HUDEP-2 (cell line): Measurements from ENCODE around the gene DEPP1.
A peak's percentile ranks its signal among the peaks of the same experiment; 100 is the strongest.

Experiments used
- DNase-seq, 76 experiments: peaks; one replicate each; lab custom pipeline; 2025; ENCODE audit not compliant: unreplicated experiment in 76 of 76; lab: John Stamatoyannopoulos, UW

Gene DEPP1

DNA sequence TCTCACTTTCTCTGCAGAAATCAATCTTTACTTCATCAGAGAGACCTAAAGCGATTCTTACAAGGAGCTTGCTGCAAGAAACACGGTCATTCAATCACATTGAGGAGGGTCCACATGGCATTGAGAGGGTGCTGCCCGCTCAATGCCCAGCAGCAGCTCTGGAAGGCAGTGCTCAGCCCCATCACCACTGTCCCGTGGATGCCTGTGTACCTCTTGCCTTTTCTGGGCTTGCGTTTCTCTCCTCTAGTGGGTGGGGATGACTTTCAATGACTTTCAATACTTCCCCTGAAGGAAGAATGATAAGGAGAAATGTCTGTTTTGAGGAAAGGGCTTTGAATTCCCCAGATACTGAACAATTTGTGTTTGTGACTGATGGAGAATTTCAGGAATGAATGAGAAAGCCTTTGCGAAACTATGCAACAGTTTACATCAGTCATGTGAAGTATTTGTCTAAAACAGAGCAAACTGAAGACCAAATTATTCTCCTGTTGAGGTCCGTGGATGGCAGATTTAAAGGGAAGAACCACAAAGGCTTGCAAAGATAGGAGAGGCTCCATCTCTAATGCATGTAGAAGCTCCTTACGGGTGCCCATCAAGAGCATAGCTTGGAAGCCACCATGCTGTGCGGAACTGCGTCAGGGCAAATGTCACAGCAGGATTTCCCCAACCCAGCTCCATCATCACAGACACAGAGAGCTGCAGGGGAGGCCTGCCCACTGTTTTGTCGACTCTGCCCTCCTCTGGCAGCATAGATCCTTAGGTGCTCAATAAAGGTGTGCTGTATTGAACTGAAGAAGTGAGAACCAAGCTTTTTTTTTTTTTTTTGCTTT lies 15.5 kb upstream of the DEPP1 start:
- DNase-seq = no peak

DNA sequence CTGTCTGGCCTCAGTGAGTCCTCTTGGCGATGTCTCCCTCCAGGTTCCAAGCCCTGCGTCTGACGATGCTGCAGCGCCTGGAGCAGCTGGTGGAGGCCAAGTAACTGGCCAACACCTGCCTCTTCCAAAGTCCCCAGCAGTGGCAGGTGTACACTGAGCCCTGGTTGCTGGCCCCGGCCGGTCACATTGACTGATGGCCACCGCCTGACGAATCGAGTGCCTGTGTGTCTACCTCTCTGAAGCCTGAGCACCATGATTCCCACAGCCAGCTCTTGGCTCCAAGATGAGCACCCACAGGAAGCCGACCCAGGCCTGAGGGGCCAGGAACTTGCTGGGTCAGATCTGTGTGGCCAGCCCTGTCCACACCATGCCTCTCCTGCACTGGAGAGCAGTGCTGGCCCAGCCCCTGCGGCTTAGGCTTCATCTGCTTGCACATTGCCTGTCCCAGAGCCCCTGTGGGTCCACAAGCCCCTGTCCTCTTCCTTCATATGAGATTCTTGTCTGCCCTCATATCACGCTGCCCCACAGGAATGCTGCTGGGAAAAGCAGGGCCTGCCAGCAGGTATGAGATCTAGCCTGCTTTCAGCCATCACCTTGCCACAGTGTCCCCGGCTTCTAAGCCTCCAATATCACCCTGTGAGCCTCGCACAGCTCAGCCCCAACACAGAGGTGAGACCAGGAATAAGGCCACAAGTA lies 14.8 kb upstream of the DEPP1 start:
- no peak for DNase-seq

DNA sequence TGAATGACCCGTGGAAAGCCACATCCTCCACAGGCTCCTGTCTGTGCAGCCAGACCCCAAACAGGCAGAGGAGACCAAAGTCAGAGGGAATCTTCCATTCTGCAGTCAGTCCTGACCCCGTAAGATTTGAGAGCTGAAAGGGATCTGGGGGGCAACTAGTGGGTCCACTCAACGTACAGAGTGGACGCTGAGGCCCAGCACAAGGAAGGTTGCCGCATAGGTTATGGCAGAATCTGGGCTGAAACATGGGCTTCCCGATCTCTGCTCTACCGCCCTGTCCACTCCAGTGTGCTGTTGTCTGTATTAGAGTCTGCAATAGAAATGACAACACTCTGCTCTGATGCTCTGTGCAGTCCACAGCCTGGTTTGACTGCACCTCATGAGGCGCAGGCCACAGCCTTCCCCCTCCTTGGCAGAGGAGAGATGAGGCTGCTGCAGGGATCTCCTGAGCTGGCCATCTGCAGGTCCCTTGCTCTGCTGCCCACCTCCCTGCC lies 14.2 kb upstream of the DEPP1 start:
- no peak for DNase-seq

DNA sequence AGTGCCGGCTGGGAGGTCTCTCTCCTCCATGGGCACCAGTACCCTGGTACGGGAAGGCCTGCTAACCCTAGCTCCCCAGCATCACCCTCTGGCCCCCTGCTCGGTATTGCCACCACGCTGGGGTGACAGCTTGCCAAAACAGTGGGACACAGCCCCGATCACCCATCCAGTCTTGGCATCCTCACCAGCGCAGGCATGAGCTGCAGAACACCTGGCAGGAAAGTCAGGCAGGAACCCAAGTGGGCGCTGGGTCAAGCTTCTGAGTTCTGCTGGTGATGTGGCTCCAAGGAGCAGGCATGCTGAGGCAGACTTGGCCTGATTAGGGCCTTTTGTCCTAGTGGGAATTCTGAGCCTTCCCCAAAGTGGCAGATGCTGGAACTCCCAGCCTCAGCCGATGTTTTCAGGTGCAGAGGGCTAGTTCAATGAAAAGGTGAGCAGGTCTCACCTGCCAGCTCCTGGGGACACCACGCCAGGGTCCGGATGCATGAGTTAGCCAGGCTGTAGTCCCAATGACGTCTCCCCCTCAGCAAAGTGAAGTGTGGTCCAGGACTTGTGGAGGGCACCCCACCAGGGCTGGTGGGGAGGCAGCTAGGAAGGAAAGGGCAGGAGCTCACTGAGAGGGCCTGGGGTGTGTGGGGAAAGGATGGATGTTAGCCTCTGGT lies 13.6 kb upstream of the DEPP1 start:
- no peak for DNase-seq

DNA sequence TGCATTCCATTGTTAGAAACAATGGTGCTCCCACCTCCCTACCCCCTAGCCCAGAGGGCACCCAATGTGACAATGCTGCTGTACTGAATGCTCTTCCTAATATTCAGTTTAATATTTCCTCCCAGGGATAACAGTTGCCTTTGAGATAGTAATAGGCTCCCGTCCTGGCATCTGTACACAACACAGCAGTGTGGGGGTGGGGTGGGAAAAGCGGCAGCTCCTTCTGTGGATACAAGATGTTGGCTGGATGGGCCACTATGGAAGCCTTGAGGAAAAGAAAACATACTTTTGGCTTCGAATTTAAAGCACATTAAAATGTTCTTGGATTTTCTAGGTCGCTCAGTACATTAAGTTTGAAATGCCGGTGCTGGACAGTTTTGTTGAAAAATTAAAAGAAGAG lies 13.0 kb upstream of the DEPP1 start:
- DNase-seq = no peak

DNA sequence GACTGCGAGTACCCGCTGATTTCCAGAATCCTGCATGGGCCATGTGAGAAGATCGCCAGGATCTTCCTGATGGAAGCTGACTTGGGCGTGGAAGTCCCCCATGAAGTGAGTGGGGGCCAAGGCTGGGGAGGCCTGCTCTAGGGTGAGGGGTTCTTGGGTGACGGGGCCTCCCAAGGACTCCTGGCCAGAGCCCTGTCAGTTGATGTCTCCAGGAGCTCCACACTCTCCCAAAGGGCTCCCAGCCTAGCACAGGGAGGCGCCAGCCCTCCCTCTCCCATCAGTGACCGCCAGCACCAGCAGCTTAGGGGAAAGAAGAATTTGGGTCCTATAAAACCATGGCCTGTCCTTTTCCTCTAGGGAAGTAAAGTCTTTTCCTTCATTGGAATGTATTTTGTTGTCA lies 12.4 kb upstream of the DEPP1 start:
- no peak for DNase-seq

DNA sequence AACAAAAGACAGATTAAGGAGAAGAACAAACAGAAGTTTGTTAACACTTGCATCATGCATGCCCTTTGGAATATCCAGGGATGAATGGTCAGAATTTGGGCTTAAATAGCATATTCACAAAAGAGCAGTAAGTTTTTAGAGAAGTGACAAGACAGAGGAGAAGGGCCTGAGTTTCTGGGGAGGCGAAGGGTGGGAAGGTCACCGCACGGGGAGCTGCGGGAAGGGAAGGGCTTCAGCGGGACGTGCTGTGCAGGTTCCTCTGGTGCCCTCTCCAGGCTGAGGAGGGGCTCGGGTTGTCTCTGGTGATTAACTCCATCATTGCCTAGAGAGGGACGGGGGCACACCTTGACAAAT lies 11.7 kb upstream of the DEPP1 start:
- DNase-seq = peak in 2 of 76 experiments; percentile 3 to 7

DNA sequence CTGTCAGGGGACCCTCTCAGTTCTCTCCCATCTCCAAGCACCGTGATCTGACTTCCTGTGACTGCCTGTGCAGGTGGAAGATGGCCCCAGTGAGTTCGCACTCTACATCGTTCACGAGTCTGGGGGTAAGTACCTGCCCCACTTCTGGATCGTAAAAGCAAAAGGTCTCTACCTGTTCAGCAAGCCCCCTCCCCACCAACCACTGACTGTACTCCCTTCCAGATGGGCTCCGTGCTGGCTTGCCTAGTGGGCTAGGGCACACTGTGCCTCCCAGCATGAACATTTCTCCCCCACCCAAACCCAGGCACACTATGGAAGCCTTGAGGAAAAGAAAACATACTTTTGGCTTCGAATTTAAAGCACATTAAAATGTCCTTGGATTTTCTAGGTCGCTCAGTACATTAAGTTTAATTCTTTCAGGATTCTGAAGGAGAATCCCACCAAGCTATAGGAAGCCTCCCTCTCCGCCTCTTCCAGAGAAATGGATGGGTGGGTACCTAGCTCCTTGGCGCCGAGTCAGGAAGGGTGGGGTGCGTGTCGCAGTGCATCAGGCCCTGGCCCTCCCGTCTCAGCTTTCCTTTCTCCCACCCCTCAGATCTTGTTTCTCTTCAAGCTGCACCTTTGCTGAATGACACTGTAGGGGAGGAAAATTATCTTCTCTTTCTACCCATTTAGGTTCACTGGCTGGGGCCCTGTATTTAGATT lies 11.1 kb upstream of the DEPP1 start:
- DNase-seq = no peak

DNA sequence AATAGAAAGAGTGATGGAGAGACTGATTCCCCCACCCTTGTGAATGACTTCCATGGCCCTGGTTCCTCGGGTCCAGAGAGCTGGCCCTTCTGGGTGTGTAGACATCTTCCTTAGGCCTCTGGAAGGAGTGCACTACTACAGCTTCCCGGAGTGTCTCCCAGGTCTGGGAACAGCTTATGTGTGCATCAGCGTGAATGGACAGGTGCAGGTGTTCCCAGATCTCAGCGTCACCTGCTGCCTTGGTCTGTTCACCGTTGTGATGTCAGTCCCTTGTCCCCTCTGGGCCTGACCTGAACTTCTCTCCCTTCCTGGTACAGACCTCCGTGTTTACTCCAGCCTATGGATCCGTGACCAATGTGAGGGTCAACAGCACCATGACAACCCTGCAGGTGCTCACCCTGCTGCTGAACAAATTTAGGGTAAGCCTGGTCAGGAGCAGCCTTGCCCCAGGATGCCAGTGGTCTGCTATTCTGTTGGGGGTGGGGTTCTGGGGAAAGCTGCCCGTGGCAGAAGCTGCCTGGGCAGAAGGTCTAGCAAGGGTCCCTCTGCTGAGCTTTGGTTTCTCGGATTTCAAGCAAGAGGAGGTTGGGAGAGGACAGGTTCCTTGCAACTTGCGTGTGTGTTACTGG lies 10.5 kb upstream of the DEPP1 start:
- no peak for DNase-seq

DNA sequence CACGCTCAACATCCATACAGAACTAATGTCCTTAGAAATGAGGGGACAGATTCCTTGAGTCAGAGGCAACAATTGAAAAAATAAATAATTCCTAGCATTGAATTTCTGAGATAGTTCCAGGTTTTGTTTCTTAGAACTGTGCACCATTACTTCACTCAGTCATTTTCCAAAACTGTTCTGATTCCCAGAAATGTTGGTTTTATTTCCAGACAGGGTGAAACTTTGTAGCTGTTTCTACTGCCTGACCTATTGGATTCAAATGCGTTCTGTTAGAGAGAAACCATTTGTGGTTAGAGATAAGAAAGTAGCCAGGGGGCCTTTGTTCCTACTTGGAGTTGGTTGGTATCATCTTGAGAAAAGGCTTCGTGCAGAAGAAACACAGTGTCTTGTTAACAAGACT lies 8.1 kb upstream of the DEPP1 start:
- DNase-seq = no peak

DNA sequence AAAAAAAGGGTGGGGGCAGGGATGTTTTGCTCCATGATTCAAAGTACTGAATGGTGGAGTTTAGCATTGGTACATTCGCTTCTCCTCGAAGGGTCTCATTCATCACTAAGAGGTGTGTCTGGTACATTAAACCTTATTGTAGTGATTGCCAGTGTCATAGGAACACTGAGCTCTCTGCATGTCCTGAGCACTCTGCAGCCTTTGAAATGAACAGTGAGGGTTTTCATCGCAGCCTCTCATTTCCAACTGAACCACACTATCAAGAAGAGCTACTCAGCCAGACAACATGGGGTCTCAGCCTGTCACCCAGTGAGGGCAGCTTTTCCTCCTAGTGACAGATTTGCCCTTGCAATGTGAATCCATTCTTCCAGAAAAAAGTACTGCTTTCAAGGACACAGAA lies 7.6 kb upstream of the DEPP1 start:
- no peak for DNase-seq

DNA sequence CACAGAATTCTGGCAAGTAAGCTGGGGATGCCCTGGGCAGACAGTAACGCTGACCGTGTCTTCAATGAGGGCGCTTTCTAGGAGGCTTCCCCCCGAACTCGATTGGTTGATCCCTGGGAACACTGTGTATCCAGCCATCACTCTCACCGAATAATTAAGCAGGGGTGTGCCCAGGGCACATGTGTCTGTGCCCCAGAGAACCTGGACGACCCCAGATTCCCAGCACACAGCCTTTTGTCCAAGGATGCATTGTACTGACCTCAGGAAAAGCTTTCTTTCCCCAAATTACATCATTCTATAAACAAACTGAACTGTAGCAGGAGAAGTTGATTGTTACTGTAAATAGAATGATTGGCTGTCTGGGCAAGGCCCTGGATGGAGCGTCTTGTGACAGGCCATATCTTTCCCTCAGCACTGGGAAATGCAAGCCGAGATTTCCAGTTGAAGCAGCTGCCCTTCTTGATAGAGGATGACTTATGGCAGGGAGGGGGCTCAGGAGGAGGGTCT lies 6.6 kb upstream of the DEPP1 start:
- DNase-seq = no peak

DNA sequence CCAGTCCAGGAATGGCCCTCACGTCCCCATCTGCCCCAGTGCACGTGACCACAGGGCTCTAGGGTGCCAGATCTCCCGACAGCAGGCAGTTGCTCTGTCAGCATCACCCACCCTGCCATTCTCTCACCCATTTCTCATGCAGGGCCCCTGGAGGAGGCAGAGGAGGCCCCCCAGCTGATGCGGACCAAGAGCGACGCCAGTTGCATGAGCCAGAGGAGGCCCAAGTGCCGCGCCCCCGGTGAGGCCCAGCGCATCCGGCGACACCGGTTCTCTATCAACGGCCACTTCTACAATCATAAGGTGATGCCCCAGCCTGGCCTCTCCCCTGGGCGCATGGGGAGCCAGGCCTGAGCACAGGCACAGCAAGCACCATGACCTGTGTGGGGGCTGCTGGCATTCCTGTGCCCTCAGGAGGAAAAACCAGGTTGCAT lies 6.1 kb upstream of the DEPP1 start:
- DNase-seq = no peak

DNA sequence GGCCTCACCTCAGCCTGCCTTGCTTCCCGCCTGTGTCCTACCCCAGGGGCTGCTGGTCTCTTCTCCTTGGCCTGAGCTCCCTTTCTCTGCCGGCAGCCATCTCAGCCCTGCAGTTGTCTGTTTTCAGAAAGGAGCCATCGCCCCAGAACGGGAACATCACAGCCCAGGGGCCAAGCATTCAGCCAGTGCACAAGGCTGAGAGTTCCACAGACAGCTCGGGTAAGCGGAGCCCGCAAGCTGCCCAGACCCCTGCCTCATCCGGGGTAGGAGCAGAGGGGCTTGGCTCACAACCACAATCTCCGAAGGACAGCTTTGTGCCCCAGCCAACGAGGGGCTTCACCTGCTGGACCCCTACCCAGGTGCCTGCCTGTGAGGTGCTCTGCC lies 5.3 kb upstream of the DEPP1 start:
- DNase-seq = no peak

DNA sequence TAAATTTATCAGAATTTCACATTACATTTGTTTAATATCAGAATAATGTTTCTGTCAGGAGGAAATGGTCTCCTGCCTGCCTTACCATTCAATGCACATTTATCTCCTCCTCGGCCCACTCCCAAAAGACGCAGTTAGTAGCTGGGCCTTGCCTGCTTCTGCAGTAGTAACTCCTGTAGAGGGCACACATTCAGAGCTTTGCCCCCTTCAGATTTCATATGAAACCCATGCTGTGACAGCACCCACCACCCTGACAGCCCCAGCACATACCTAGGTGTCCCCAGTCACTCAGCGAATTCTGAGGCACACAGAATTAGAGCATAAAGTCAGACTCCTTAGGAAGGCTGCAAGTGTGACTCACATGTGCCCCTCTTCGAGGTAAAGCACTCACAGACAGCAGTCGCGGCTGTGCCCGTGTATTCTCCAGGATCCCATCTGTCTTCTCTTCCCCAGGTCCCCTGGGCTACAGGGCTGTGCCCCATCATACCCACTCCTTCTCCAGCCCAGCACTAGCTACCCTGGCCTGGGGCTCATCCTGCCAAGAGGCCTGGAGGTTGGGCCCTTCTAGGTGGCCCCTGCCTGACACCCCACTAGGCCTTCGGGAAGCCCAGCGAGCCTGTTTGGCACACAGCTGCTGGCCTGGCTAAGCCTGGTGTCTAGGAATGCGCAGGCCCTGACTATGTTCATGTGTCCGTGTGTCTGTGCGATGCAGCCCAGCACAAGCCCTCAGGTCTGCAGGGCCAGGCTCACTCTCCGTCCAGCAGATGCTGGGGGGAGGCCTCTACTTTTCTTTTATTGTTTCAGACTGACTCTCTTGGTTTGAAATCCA lies 4.7 kb upstream of the DEPP1 start:
- no peak for DNase-seq

DNA sequence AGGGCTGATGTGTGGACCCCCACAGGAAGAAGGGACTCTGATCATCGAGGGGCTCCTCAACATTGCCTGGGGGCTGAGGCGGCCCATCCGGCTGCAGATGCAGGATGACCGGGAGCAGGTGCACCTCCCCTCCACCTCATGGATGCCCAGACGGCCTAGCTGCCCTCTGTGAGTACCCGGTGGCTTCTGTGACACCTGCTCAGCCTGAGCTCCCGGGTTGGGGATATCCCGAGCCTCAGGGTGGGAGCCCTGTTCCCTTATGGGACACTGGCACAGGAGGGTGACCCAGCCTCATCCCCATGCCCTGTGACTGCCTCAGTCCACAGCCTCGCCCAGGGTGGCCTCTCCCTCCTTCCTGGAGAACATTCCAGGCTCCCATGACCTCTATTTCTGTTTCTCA lies 3.9 kb upstream of the DEPP1 start:
- DNase-seq = no peak

DNA sequence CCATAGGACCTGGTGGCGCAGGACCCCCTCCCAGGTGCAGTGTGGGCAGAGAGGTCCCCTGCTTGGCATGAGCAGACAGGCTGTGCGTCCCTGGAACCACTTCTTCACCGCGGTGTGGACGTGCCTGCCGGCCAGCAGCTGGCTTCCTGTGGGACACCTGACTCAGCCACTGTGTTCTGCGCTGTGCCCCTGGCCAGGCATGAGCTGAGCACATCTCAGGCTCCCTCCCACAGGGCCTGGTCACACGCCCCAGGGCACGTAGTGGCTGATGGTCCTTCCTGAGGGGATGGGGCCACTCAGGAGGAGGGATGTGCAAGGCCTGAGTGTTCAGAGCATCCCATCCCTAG lies 3.5 kb upstream of the DEPP1 start:
- DNase-seq = no peak

DNA sequence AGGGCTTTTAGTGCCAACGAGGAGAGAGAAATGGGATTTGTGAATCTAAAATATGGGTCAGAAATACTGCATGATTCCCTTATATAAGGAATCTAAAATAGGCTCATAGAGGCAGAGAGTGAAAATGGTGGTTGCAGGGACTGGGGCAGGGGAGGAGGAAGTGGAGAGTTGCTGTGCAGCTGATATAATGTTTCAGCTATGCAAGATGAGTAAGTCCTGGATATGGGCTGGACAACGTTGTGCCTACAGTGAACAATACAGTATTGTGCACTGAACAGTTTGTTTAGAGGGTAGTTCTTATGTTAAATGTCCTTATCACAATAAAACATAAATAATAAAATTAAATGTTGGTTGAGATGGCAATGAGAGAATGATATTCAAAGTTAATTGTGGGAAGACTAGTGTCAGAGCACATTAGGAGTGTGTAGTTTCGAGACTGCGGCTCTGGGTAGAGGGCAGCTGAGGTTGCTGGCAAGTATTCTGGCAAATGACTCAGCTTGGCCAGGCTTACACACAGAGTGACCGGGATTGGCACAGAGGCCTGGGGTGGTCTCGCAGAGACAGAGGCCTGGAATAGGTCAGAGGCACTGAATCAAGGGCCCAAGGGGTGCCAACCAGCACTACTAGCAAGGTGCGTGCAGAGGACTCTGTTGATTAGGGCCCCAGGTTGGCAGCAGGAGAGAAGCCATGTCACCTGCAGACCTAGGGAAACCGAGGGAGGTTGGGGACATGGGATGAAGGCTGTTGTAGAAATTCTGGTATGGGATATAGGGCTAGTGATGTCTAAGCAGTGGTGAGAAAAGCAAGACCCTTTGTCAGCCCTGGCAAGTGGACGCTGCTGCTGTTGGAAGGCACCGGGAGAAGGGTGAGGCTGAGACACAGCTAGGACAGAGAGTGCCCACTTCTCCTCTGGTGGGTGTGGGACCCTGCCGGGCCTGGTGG lies 2.8 kb upstream of the DEPP1 start:
- DNase-seq = no peak
